NCI-H1436 (cell line): Measurements from ENCODE around the gene GNB1.
A peak's percentile ranks its signal among the peaks of the same experiment; 100 is the strongest.

Experiments used
- DNase-seq: peaks from one replicate; lab custom pipeline; 2025; lab: John Stamatoyannopoulos, UW

Gene GNB1

DNA sequence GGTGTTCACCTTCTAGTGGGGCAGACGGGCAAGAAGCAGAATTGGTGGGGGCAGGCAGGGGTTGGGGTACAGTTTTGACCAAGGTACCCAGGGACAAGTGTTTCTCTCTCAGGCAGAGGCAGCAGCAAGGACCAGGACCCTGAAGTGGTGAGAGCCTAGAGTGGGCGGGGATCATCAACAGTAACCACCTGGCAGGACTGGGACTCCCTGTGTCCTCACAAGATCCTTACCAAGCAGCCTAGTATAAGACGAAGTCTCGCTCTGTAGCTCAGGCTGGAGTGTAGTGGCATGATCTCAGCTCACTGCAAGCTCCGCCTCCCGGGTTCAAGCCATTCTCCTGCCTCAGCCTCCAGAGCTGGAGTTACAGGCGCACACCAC lies 109.4 kb downstream of the GNB1 start:
- no peak for DNase-seq

DNA sequence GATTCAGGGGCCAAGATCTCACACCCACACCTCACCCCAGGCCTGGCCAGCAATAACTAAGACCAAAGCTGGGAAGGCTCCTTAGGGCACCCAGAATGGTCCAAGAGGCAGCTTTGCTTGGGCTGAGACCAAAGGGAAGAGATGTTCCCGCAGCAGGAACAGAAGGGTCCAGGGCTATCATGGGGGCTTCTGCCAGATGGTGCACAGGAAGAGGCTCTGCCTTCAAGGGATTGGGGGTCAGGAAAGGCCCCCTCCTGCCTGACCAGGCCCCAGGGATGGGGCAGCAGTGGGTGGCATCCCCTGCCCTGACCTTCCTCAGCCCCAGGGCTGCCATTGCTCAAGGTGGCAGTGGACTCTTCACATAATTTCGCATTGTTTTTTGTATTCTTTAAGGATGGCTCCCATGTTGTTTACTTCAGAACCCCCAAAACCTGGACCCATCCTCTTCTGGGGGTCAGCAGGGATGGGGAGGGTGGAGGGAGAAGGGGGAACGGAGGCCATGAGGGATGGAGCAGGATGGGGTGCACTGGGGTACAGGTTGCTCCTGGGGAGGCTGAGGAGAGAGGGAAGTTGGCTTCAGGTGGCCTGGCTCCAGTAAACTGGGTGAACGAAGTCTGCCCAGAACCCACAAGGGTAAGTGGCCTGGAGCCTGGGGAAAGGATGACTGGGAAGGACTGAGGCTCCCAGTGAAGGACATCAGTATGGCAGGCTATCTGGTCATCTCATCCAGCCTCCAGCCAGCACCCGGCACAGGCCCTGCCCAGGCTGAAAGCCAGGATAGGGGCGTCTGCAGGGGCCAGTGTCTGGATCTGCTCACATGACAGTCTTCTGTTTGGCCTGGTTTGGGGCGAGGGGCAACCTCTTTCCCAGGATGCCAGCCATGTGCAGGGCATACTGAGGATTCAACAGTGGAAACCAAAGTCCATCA lies 110.0 kb downstream of the GNB1 start:
- no peak for DNase-seq

DNA sequence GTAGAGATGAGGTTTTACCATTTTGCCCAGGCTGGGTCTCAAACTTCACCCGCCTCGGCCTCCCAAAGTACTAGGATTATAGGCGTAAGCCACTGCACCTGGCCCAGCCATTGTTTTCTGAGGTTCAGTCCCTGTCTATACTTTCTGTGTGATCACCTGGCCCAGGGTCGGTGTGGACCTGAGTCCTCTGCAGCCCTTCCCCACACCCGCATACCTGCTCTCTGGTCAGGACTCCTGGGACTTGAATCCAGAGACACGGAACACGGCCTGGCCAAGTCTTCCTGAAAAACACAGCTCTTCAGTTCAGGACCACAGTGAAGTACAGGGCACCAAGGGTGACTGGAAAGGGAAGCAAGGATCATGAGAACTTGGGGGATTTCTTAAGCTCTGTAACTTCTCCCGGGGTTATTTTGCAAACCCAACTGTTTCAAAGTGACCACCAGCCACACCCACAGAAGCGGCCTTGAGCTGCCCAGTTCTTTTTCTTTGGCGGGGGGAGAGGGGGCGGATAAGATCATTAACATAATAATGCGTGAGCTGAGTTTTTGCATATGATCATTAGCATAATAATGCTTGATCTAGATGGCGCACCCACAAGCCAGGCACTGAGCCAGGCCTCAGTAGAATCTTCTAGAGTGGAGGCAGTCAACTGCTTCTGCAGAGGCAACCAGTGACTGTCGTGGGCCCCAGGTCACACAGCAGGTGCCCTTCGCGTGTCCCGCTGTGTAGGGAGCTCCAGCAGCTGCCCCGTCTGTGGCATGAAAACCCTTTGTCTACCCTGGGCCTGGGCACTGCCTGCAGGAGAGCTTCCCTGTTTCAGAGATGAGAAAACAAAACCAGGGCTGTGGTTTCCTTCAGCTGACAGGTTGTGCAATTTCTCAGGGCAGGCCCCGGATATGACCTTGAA lies 110.9 kb downstream of the GNB1 start:
- peak; percentile 22 for DNase-seq

DNA sequence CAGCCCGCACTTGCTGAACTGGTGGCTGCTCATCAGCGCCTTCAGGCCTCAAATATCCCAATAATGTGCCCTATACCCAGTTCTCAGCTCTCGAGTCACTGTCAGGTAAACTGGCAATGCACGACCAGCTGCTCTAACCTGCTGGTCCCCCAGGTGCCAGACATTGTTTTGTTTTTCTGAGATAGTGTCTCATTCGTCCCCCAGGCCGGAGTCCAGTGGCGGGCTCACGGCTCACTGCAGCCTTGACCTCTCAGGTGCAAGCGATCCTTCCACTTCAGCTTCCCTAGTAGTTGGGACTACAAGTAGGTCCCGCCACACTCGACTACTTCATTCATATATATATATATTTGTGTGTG lies 111.6 kb downstream of the GNB1 start:
- DNase-seq, result no peak

DNA sequence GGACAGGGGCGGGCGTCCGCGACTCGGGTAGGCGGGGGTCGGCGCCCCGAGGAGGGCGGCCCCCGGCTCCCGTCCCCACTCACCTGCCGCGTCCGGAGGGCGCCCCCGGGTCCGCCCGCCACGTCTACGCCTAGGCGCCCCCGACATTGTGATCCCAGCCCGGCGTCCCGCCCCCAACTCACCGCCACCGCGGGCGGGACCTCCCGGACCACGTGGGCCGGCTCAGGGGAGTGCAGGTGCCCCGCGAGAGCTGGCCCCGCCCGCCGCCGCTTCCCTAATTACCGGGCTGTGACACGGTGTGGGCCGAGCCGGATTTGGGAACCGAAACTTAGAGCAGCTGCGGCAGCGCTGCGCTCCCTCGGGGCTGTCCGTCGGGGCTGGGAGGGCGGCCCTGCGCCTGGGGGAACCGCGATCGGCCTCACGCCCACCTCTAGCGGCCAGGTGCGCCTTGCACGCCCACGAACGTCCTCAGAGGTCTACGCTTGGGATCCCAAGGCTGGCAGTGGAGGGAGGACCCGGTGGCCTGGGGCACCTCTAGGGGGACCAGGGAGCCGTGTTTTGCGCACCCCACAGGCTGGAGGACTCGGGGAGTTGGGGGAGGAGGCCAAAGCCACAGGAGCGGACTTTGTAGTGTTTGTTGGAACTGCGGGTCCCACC lies 112.1 kb downstream of the GNB1 start:
- DNase-seq, result peak; percentile 84

DNA sequence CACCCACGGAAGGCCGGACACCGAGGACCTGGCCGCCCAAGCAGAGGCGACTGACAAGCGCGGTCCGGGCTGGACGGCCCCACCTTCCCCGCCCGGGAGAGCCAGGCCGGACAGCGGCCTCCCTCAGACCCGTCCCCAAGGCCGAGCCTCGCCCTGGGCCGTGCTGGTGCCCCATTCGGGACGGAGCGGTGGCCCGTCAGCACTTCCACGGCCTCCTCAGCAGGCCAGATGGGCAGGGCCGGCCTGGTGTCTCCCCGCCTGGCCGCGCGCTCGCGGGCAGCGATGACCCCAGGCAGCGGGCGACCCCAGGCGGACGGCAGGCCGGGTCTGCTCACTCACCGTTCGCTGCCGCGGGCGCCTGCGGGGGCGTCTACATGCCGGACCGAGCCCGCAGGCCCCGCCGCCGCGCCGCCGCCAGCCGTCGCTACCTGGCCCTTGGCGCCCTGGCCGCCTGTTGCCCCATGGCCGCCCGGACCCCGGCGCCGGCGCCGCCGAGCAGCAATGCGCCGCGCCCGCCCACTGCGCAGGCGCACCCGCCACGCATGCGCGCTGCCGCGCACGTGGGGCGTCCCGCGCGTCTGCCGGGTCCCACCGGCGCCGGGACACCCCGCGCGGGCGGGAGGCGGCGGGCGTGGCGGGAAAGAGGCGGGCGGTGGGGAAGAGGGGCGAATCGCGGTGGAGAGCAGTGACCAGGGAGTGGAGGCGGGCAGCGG lies 112.8 kb downstream of the GNB1 start, which contains the start of gene NADK:
NADK (minus strand) TSS at position 521 of the 713 bp plus-strand sequence. CDS start 13,064 bp downstream, outside the sequence.
- DNase-seq, result peak; percentile 62

DNA sequence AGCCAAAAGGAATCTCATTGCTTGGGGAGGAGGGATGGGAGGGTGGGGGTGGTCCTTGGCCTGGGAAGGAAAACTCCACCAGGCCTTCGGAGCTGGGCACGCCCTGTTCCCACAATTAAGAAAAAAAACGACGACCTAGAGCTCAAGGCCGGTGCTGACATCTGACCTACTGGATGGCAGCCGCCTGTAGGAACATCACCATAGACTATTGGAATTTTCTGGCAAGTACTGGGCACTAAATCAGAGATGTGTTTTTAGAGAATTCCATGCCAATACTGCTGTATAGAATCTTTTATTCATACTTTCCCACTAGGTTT lies 113.3 kb downstream of the GNB1 start:
- no peak for DNase-seq

DNA sequence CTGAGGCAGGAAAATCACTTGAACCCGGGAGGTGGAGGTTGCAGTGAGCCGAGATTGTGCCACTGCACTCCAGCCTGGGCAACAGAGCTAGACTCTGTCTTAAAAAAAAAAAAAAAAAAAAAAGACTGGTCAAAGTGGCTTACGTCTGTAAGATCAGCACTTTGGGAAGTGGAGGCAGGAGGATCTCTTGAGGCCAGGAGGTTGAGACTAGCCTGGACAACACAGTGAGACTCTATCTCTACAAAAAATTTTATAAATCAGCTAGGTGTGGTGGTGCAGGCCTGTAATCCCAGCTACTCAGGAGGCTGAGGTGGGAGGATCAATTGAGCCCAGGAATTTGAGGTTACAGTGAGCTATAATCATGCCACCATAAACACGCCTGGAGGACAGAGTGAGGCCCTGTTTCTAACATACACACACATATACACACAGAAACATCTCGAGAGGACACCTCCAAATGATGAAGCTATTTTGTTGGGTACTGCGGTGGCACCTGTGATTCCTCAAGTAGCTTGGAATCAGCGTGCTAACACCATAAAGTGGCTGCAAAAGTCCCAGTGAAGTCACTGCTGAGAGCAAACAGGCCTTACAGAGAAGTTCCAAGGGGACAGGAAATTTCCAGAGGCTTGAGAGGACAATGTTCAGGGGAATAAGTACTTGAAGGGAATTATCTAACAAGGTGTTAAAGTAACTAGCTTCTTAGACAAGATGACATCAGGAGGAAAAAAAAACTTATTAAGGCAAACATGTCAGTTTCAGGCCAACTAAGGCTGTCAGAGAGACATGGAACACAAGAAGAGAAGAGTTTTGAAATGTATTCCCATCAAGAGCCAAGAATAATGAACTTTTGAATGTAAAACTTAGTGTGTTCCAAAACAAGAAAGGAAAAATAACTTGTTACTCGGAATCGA lies 114.0 kb downstream of the GNB1 start:
- no peak for DNase-seq

DNA sequence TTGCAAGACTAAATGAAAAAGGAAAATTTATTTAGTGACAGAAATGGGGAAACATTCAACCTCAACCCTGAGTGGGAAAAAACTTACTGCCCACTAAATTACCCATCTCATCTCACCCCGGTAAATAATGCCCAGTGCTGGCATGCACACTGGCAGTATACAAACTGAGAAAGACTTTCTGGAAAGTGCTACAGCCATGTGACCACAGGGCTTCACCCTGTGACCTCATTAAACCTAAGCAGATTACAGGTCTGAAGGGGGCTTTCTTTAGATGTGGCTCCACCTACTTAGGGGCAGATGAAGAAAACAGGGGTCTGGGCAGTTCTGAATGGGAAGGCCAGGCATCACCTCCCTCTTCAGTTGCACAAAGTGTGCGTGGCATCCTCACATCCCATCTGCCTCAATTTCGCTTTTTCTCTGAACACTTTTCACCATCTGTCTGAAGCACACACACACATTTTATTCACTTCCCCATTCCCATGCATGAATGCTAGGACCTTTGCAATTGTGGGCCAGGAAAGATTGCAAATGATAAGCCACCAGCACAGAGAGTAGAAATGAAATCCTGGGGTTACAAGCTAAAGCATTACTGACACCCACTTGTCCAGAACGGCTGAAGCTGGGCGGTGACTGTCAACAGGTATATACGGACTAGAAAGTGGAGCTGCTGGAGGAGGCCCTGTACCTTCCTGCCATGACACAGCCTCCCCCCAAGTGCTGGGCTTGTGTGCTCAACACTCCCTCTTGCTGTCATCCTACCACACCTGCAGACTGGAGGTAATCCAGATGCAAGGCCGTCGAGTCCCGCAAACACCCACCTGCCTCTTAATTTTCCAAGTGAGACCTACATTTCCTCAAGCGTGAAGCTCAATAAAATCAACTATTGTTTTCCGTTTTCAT lies 115.3 kb downstream of the GNB1 start:
- no peak for DNase-seq

DNA sequence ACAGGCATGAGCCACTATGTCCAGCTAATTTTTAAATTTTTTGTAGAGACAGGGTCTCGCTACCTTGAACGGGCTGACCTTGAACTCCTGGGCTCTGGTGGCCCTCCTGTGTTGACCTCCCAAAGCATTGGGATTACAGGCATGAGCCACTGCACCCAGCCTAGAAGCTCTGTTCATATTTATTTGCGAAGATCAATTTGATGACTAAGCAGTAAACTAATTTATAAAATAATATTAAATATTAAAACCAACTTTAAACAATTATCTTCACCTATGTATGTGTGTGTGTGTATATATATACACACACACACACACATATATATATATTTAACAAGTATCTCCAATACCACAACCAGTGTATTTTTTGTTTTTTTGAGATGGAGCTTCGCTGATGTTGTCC lies 117.0 kb downstream of the GNB1 start:
- DNase-seq, result no peak

DNA sequence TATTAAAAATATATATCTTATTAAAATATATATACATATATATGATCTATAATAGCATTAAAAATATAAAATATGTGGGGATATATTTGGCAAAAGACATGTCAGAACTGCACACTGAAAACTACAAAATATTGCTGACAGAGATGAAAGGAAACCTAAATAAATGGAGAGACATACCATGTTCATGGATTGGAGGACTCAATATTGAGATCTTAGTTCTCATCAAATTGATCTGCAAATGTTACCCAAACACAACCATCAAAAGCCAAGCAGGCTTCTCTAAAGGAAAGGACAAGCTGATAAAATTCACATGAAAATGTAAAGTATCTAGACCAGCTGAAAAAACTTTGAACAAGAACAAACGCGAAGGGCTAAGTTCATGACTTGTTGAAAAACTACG lies 119.8 kb downstream of the GNB1 start:
- no peak for DNase-seq

DNA sequence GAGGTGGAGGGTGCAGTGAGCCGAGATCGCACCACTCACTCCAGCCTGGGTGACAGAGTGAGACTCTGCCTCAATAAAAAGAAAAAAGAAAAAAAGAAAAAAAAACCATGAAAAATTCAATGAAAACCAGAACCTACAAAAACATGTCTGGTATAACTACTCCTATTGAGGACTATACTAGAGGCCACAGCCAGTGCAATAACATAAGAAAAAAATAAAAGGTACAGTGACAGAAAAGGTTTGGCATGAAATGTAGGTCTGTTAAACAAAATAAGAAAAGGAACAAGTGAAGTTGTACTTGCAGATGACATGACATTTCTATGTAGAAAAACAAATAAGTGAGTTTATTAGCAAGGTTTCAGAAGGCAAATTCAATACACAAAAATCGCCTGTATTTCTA lies 120.8 kb downstream of the GNB1 start:
- no peak for DNase-seq

DNA sequence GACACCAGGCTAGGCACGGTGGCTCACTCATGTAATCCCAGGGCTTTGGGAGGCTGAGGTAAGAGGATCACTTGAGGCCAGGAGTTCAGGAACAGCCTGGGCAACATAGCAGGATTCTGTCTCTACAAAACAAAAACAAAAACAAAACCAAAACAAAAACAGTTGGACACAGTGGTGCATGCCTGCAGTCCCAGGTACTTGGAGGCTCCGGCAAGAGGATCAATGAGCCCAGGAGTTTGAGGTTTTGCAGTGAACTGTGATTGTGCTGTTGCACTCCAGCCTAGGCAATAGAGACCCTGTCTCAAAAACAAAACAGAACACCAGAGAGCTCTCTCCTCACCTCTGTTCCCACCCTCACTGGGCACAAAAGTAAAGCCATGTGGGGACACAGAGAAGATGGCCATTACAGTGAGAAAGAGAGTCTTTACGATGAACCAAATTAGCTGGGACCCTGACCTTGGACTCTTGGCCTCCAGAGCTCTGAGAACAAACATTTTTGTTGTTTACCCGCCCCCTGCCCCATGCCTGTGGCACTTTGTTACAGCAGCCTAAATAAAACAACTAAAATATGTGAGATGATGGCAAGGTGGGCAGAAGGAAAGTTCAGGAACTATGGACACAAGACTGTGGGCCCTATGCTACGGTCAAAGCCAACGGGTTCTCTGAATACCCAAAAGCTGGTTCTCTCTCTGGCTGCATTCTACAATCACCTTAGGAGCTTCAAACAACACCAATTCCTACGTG lies 122.5 kb downstream of the GNB1 start:
- DNase-seq, result no peak

DNA sequence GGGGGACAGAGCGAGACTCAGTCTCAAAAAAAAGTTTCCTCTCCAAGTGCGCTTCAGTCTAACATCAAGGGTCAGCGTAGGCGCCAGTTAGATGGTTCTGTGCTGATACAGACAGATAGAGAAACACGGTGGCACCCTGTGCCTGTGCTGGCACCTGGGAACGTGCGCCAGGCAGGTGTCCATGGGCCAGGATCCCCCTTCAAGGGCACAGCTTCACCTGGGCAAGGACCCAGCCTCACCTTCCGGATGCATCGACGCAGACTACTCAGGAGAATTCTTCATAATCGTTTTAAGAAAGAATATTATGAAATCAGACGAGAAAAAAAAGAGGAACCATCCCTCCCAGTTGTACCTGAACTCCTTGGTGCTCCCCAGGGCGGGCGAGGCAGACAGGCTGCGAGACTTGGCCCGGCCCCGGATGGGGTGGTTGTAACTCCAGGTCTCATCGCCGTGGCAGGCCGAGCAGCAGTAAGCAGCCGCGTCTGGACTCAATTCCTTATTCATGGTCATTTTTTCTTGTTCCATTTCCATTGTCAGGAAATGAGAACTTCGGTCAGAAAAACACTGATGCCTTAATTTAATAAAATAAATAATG lies 125.9 kb downstream of the GNB1 start:
- no peak for DNase-seq

DNA sequence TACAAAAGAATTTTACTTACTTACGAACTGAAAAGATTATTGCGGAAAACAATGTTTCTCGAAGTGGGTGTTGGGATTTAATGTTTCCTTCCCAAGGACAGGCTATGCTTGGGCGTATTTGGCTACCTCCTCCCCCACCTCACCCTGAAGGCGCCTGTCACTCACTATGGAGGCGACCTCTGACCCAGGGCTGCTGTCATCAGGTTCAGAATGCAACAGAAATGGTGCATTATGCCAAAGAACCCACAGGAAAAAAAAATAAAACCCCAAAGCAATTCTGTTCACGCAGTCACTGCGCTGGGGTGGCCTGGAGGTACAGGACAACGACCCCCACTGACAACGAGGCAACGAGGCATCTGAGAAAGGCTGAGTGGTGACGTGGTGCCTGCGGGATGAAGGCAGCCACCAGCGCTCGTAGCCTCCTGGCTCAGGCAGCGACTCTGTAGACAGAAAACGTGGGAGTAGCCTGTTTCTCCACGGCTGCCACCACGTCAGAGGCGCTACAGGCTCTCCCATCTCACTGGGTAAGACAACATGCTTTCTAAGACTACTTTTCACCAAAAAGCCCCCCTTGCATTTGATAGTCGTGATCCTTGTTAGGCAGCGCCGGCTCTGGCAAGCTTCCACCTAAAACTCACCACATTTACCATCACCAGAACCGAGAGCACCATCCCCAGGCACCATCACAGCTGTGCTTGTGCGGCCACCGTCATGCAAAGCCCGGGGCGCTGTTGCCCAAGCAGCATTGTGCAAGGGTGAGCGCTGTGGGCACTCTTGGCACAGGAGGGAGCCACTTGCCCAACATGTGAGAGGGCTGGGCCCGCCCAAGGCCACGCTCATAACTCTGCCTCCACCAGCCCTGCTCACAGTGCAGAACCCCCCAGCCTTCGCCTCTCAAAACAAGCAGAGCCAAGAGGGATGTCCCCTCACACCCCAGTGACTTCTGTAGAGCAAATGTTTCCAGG lies 126.9 kb downstream of the GNB1 start:
- no peak for DNase-seq

DNA sequence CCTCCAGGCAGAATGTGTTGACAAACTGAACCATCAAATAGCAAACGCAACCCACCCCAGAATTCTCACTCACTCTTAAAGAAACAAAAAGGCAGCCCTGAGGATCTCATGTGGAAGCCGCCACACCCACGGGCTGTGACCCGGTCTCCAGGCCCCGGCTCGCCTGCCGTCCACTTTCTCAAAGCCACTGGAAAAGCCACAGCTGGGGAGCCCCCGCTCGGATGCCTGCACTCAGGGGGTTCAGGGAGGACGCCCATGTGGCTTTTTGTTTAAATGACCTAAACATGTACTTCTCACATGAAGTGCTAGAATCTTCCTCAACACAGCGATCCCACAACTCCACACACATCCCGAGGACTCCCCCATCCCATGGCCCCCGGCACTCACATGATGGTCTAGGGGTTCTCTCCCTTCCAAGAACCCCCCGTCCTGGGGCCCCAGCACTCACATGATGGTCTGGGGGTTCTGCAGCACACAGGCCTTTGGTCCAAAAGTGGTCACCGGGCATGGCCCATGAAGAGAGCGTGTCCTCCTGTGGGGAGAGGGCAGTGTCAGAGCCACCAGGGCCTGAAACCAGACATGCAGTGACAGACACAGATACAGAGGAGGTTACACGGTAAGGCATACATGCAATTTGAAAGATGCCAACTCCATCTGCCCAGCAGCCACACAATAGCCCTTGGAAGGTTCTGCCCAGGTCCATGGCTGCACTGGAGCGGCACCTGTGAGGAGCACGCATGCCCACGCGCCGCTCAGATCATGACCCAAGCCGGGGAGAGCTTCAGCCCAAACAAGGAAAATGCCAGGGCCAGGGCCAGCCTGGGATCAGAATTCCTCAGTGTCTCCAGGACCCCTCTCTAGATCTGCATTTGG lies 129.1 kb downstream of the GNB1 start:
- no peak for DNase-seq
